IPS DF 19.7 (cell line): Measurements from ENCODE around the gene NINJ1.
"Not testable (repeated sequence)": the region's sequence is repeated elsewhere in the genome, so short reads cannot be mapped to it uniquely, and the experiment has no call there.

Experiments
- DNase-seq: peaks from one replicate; pipeline ENCODE4 v3.0.0-alpha.2; 2013; ENCODE audit warnings: low read depth, low spot score

The NINJ1 gene

DNA sequence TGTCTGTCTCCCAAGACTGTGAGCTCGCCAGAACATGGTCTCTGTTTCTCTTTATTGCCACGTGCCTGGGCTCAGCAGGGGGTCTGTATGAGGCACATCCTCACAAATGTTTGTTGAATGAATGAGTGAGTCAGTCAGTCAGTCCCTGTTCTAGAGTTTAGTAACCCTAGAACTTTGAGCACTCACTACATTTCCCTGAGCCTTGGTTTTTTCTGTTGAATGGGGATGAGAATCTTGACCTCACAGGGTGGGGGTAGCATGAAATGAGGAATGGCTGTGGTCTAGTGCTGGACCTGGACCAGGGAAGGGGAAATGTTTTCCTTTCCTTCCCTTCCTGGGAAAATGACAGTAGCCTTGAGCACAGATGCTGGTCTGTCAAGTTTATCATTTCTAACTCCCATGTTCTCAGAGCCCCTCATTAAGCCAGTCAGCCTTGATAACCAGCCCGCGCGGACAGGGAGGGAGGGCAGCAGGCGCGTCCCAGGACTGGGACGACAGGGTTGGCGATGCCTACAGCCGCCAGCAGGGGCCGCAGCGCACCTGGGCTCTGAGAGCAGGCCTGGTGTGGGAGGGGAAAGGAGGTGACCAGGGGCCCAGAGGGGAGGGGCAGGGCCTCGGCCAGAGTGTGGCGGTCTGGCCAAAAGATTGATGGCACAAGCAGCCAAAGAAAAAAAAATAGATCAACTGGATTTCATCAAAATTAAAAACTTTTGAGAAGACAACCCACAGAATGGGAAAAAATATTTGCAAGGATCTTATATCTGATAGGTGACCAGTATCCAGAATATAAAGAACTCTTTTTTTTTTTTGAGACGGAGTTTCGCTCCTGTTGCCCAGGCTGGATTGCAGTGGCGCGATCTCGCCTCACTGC is 25.8 kb upstream of the NINJ1 start:
- no peak for DNase-seq

DNA sequence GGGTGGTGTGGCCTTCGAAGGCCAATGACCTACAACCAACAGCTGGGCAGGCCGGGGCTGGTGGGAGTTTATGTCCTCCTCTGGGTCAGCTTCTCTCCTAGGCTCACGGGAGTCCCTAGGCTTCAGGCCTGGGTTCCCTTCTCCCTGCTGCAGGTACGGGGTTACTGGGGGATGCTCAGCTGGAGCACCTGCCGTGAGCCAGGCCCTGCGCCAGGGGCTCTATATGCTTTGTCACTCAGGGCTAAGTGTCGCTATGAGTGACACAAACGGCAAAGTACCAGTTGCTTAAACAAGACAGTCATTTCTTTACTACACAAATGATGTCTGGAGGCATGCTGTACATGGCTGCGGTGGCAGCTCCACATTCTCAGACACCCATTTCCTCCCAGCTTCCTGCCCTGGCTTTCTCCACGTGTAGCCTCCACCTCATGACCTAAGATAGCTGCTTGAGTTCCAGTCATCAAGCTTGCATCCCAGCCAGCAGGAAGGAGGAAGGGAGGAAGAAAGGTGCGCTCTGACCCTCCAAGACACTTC is 22.5 kb upstream of the NINJ1 start:
- DNase-seq: no peak

DNA sequence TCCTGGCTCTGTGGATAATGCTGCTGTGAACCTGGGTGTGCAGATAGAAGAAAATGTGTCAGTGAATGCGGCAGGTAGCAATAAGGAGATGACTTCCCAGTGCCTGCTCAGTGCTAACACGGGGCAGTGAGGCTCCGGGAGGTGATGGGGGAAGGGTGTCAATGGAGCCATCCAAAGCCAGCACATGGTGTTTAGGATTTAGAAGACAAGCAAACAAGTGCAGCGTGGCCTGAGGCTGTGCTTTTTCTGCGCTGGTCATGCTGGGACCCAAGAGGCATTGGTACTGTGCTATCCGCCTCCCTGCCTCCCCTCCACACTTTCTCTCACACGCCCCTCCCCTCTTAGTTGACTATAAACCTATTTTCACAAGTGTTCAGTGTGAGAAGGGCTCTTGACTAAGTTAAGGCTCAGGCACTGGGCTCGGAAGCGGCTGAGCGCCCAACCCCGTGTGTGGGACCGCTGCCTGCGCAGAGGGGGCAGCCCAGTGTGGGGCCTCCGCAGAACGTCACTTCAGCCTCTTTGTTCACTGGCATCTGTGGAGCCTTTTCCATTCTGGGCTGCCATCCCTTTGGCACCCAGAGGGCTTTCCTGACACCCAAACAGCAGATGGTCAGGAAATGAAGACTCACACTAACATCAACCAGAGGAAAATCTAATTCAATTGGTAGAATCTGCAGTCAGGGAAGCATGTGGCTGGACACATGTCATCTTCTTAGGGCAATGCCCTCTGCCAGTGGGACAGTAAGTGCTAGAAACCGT is 21.8 kb upstream of the NINJ1 start:
- no peak for DNase-seq

DNA sequence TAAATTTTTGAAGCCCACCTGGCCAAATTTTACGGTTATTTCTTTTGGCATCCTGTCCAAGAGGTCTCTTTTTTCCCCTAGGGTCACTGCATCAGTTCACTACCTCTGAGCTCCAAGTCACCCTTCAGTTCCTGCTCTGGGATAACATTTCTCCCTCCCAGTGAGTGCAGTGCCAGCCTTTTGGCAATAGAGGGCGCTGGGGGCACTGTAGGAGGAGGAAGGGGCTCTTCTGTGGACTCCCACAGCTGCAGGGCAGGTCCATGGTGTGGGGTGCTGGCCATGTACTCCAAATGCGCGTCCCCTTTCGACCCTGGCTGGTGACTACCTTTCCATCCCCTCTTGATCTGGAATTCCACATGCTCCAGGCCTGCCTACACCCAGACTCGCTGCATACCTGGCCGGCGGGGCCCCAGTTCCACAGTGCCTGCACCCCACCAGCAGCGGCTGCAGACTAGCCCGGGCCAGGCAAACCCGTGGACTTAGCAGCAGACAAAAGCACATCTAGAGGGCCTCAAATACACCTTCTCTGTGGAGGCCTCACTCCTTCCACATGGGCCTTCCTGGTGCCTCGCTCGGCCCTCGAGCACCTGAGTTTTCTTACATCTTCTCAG is 20.3 kb upstream of the NINJ1 start:
- DNase-seq: no peak

DNA sequence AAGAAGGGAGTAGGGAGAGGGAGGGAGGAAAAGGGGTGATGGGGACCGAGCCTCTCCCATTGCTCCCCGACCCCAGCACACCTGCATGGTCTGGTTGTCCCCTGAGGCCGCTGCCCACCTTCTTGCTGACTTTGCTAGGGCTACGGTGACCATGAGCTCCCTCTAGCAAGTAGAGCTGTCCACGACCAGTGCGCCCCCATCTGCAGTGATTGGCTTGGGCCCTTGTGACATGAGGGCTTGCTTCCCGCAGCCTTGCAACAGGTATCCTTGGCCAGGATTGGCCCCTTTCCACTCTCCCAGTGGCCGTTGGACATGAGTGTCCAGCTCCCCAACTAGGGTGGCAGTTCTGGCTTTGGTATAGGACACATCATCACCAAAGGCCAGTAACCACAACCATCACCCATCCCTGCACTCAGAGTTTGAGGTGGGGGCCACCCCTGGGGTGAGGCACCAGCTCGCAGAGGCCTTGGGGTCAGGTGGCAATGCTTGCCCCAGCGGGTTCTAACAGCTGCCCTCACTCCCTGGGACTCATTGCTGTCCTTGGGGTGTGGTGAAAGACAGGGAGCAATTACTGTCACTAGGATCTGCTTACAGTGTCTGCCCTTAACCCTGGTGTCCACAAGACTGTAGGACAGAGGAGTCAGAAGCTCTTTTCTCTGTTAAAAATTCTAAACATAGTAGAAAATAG is 17.2 kb upstream of the NINJ1 start:
- no peak for DNase-seq

DNA sequence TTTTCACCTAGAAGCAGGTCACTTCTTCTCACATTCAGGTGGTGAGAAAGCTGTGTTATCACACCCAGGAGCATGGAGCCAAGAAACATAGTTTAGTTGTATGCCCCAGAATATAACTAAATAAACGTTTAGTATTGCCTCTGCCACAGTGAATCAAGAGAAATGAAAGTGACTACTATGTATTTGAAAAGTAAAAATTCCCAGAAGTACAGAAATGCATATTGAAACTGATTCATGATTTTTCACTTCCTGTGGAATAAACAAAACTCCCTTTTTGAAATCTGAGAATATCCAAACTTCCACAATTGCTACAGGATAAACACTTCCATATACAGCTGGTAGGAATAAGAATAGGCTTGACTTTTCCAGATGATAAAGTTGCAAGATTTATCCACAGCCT is 15.3 kb upstream of the NINJ1 start:
- DNase-seq: no peak

DNA sequence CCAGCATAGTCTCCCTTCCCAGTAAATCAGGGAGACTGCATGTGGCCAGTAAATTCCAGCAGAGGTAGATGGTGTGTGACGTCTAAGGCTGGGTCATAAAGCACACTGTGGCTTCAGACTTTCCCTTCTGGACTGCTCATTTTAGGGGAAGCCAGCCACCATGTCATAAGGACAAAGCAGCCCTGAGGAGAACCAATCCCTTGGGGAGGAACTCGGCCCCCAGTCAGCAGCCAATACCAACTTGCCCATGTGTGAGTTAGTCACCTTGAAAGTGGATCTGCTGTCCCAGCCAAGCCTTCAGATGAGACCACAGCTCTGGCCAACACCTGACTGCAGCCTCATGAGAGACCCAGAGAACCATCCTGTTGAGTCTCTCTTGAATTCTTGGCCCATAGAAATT is 14.7 kb upstream of the NINJ1 start:
- no peak for DNase-seq

DNA sequence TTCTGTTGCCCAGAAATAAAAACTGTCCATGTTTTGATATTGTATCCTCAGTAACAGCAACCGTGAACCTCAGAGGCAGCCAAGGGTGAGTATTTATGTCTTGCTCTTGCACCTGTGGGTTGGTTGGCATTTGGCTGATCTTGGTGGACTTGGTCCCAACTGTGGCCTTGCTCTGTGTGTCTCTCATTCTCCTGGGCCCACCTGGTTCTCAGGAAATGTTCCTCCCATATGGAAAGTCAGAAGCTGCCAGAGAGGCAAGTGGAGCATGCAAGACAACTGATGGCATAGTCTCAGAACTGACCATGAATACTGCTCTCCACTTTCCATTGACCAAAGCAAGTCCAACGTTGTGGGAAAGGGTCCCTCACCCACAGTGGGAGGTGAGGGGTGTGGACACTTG is 13.6 kb upstream of the NINJ1 start:
- no peak for DNase-seq

DNA sequence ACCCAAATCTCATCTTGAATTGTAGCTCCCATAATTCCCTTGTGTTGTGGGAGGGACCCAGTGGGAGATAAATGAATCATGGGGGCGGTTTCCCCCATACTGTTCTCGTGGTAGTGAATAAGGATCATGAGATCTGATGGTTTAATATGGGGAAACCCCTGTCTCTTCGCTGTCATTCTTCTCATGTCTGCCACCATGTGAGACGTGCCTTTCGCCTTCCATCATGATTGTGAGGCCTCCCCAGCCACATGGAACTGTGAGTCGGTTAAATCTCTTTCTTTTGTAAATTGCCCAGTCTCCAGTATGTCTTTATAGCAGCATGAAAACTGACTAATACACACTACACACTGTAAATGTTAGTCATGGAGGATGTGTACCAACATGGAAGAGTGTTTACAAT is 12.6 kb upstream of the NINJ1 start:
- DNase-seq: not testable (repeated sequence)

DNA sequence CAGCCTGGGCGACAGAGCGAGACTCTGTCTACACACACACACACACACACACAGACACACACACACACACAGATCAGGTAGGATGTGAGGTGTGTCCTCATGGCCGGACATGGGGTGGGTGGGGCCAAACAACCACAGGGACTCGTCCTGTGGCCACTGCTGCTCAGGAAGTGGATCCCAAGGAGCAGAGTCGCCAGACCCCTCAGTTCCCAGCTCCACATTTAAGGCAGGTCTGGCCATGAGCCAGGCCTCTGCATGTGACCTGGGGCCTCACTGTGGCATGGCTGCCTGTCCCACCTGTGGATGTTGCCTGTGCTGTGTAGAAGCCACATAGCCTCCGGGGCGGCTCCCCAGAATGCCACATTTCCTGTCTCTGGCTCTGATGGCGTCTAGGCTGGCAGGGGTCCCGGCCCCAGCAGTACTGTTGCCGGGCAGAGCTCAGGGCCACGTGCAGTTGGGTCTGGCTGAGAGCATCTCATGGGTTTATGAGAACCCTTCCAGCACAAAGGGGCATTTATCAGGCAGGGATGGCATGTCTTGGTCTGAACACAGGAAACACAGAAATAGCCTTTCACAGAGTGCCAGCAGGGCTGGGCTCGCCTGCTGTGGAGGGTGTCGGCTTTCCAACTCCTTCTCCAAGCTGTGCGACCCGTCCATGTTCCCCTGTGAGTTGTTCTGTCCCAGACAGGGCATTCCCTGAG is 9.9 kb upstream of the NINJ1 start:
- DNase-seq: no peak

DNA sequence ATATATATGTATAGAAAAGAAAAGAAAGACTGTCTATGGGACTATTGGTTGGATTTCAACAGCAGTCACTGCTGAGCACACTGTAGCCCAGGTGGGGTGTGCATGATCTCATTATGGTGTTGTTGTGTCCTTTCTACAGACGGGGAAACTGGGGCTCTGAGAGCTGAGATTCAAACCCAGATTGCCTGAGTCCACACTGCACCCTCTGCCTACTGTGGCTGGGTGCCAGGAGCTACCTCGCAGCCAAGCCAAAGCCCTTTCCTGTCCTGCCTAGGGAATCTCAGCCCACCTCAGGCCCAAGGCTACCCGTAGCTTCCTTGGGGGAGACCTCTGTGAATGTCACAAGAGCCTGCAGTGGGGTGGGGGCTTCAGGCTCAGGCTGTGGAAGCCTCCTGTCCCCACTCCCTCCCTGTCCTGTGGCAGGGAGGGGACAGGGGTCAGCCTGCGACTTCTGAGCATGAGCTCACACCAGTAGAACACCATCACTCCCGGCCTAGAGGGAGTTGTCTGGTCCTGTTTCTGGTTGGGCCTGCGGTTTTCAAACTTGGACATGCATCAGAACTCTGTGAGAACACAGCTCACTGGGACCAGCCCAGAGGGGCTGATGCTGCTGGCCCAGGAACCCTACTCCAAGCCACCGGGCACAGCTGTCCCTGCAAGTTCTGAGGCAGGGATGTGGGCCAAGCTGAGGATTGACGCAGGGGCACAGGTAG is 7.9 kb upstream of the NINJ1 start:
- no peak for DNase-seq

DNA sequence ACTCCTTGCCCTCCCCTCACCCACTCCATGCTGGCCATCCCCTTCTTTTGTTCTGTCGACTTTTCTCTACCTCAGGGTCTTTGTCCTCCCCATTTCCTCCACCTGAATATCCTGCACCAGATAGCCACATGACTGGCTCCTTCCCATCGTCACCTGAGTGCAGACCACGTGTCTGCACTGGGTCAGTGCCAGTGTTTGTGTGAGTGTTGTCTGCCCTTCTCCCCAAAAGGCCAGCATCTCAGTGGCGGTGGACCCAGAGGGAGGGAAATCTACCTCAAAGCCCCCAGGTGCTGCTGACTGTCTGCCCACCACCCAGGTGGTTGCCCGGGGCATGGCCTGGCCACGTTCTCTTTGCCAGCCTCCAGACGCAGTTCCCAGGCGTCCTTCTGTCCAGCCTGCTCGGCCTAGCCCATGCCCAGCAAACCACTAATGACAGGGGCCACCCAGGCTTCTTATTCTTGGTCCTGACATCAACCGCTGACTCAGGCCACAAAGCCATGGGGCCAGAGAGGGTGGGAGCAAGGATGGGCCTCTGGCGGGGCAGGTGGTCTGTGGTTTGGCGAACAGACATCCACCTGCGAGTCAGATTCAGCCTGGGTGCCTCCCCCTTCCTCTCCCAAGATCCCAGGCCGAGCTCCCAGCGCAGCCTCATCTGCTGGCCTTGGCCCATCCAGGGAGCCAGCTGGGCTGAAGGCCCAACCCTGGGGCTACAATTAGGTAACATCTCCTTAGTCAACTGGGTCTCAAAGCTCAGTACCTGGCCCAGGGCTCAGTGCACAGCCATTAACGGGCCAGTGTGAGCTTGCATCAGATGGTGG is 5.5 kb upstream of the NINJ1 start:
- DNase-seq: no peak

DNA sequence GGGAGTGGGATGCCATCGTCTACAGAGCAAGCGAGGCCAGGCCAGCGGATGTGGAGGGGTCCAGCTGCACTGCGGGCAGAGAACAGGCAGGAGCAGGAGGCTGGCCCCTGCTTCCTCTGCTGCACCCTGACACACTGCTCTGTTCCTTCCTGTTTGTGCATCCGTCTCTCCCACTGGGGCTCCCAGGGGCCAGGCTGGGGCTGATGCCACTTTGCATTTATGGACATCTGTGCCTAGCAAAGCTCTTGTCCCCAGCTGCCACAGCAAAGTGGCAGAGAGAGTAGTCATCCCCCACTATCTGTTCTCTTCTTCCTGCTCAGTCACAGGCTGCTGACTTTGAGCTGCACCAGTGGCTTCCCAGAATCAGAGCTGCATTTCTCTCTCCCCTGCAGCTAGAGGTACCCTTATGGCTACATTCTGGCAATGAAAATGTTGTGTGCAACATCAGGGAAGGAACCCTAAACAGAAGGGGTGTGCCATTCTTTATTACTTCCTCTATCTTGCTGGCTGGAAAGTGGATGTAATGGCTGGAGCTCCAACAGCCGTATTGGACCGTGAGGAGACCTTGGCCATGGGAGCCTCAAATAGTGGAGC is 4.2 kb upstream of the NINJ1 start:
- no peak for DNase-seq

DNA sequence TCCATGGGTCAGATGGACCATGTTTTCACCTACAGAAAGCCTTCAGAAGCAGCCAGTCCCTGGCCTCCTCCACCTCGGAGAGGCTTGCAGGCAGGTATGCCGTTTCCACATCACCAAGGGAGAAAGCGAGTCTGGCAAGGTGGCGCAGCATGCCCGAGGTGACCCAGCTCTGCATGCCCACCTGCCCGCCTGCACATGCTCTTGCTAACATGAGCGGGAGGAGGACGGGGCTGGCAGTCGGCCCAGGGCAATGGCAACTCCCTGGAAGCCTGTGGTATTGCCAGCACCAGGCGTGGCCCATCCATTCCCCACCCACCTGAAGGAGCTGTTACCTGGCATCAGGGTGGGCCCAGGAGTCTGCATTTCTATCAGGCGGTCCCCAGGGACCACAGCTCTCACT is 3.3 kb upstream of the NINJ1 start:
- no peak for DNase-seq

DNA sequence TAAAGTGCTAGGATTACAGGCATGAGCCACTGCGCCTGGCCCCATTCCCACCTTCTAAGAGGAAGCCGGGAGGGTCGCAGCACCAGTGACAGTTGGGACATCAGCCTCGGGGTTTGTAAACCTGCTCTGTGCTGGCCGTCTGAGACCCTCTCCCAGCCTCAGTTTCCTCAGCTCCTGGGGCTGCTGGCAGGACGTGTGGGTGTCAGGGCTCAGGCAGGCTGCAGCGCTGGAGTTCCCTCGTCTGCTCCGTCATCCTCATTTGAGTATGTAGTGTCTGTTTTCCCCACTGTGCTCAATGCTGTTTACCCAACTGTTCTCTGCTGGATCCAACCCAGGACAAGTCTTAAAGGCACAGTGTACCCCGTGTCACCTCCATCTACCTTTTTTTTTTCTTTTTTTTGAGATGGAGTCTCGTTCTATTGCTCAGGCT is 2.0 kb upstream of the NINJ1 start:
- no peak for DNase-seq

DNA sequence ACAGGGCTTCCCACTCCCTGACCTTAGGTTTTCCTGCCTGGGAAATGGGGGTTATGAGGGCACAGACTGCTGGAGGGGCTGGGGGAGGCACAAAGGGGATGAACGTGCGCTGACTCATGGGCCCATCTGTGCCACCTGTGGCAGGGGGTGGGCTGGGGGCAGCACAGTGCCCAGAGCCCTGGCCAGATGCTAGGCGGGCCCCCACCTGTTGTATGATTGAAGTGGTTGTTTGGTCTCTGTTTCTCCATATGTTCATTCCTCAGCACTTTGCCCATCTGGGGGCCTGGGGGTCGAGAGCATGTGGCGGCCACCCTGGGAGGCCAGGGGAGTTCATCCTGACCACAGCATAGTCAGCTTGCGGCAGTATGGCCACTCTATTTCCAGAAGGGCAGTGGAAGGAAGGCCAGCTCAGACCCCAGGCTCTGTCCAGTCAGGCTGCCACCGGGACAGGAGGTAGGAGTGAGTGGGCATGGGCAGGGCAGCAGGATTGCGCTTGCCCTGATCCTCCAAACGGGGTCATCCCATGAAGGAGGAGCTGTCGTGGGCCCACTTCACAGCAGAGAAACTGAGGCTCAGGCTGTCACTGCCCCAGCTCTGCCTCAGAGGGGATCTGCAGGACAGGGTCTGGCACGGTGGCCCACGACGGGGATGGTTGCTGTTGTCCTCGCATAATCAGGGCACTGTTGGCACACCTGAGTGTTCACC is 841 bp upstream of the NINJ1 start:
- DNase-seq: no peak

DNA sequence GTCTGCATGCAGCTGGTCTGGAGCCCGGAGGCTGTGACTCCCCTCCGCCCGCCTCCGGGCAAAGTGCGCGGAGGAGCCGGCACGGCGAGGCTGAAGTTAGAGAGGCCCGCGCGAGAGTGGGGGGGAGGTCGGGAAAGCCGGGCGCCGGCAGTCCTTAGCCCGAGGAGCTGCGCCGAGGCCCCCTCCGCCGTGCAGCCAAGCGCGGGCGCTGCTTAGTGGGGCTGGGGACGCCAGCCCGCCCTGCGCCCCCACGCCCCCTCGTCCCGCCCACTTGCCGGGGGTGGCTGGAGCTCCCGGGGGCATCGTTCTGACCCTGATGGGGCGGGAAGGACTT is 403 bp downstream of the NINJ1 start:
- no peak for DNase-seq

DNA sequence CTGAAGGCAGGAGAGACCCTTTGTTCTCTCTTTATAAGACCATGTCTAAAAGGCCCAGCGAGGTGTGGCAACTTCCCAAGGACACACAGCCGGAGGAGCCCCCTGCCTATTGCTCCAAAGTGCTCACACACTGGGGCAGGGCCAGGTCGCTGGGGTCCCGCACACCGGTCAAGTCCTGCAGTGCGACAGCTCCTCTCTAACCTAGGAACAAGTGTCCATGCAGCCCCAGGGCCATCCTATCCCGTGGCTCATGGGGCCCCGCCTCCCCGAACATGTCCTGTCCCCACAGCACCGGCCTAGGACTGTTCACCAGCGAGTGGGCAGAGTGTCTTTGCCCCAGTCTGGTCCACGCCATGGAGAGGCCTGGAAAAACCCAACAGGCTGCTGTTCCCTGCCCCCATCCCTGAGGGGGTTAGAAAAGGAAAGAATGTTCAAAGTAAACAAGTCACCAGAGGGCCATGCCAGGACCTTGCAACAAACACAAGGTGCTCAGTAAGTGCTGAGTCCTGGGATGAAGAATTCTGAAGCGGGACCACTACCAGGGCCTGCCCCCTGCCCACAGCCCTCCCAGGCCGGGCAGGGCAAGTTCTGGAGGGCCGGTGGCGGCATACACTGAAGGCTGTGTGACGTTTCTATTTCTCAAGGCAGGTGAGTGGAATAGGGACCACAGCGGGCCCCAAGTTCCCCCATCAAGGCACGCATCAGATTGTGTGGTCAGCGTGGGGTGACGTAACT is 938 bp downstream of the NINJ1 start:
- DNase-seq: no peak
